CD4-positive, alpha-beta T cell treated with Interferon gamma for 1 hour (primary cell): Measurements from ENCODE around the gene RGP1.

Source experiments
- DNase-seq: peaks from one replicate; pipeline ENCODE4 v3.0.0-alpha.2; 2020

Gene RGP1

GRCh38 chr9:35745569-35745968 is 3.5 kb upstream of the RGP1 start:
- DNase-seq = no peak

- DNase-seq = no peak
These were observed 2.5 kb upstream of the RGP1 start for GRCh38 chr9:35746583-35746982.

- no peak for DNase-seq
These were observed 737 bp upstream of the RGP1 start for GRCh38 chr9:35748242-35748857.

DNA sequence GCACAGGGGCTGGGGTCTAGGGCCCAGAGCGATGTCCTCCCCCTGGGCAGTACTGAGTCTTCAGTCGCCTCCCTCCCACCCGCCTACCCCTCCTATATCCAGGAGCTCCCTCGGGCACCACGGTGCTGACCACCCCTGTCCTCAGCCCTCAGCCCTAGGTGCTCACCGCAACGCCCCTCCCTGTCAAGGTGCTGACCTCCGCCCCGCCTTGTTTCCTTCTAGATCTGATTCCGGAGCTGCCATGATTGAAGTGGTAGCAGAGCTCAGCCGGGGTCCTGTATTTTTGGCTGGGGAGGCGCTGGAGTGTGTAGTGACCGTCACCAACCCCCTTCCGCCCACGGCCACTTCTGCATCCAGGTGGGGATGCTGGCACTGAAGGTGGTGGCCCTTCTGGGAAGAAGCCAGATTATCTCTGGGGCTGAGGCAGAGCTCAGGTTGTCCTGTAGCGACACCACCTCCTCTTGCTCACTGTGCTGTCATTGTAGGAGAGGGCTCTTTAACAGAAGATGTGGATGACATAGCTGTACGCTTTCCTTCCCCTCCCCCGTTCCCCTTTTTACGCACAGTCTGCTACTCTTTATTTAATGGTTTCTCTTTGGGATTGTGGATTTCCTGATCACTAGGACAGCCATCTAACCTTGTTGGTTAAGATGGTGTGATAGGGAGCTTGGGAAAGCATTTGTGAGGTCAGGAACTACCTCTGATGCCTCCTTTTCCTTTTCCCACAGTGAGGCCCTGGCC is 598 bp downstream of the RGP1 start:
- DNase-seq = peak; percentile 32

GRCh38 chr9:35750256-35750531 is 1.1 kb downstream of the RGP1 start:
- DNase-seq = no peak

- DNase-seq = no peak
These were observed 4.4 kb downstream of the RGP1 start for GRCh38 chr9:35753466-35753865.

- no peak for DNase-seq
These were observed 5.2 kb downstream of the RGP1 start, which contains the start of gene MSMP for GRCh38 chr9:35754264-35754663. Gene MSMP (minus strand): TSS chr9:35754276. CDS start chr9:35754129, 147 bp downstream.

GRCh38 chr9:35755071-35755470 is 6.0 kb downstream of the RGP1 start:
- no peak for DNase-seq

DNA sequence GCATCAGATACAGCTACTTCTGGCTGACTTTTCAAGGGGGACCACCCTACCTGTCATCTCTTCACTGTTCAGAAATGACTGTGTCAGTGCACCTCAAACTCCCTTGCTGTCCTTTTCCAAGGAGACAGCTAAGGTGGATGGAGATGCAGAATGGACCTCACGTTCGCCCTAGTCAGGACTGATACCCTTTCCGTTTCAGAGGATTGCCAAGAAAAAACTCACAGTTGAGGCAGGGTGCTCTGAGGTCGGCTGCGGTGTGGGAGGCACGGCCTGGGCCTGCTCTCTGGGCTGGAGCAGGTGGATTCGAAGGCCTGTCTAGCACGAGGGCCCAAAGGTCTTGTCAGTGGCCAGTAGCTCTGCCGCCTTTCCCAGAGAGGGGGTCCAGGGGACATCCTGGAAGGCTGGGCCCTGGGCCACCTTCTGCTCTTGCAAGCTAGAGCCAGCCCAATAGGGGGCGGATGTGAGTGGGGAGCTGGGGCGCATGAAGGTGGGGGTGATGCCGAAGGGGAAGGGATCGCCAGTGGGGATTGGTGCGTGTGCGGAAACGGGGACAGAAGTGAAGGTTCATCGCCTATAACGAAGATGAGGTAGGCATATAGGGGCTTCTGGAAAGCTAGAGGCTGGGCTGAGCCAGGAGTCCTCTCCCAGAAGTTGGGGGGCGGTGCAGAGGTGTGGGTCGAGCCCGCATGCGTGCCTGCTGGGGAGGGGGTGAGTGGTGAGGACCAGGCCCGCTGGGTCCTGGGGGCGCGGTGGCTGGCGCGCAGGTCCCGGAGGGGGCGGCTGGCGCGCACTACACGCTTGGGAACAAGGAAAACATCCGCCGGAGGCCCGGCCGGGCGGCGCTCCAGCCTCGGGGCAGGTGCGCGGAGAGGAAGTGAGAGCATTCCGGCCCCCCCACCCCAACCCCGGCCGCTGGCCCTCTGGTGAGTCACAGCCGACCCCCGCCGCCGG is 7.5 kb downstream of the RGP1 start:
- peak; percentile 71 for DNase-seq

GRCh38 chr9:35757226-35757891 is 8.3 kb downstream of the RGP1 start:
- peak; percentile 15 for DNase-seq

GRCh38 chr9:35757892-35758275 is 8.8 kb downstream of the RGP1 start:
- no peak for DNase-seq

DNA sequence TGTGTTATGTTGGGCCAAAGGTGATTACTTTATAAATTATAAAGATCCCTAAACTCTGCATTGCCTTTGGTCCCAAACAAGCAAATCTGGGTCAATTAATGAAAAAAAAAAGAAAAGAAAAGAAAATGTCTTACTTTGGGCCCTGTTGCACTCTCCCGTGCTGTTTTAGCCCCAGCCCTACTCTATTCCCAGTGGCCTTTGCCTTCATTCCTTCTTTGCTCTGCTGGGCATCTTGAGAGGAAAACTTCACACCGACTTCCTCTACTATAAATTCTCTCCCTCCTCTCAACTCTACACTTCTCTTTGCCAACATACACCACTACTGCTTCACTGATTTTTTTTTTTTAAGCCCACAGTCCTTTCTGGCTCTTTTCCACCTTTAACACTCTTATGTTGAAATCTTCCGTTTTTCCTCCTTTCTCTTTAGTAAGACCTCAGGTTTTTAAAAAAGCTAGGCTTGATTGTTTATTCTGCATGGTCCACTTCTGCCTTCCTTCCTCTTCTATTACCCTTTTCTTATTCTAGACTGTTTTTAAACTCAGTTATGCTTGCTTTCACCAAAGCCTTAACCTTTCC is 9.5 kb downstream of the RGP1 start:
- no peak for DNase-seq

- no peak for DNase-seq
These were observed 10.7 kb downstream of the RGP1 start for GRCh38 chr9:35759795-35760194.

DNA sequence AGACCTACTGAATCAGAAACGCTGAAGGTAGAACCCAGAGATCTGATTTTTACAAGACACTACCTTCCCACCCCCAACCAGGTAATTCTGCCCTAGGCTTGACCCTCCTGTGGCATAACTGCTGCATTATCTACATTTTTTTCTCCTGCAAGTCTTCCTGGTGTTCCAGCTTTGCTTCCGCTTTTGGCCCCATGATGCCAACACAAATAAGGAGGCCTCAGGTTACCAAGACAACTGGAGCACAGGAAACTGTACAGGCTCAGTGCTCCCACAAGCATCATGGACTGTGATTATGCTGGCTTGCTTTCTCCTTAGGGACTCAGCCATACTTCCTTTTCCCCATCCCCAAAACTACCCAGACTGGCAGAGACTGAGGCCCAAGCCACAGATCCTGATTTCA is 11.6 kb downstream of the RGP1 start:
- no peak for DNase-seq

GRCh38 chr9:35763181-35763580 is 14.1 kb downstream of the RGP1 start:
- no peak for DNase-seq

- DNase-seq = no peak
These were observed 14.7 kb downstream of the RGP1 start for GRCh38 chr9:35763803-35764202.

DNA sequence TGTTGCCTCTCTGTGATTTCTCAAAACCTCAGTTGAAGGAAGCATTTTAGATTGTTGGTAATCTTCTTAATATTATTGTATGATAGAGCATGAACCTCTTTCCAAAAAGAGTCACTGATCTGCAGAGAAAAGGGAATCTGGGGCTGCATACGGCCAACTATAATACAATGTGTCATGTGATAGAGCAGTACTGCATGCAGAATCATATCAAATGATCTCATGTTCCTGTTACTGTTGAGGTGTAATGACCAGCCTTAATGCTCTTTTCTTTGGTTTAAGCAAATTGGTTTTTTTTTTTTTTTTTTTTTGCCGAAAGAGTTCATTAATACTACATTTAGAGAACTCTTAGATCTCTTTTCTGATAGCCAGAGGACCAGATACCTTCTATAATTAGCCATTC is 17.9 kb downstream of the RGP1 start:
- DNase-seq = no peak

- DNase-seq = no peak
These were observed 18.4 kb downstream of the RGP1 start for GRCh38 chr9:35767458-35767857.

GRCh38 chr9:35769763-35770162 is 20.7 kb downstream of the RGP1 start:
- no peak for DNase-seq

- no peak for DNase-seq
These were observed 22.0 kb downstream of the RGP1 start for GRCh38 chr9:35771075-35771433.

DNA sequence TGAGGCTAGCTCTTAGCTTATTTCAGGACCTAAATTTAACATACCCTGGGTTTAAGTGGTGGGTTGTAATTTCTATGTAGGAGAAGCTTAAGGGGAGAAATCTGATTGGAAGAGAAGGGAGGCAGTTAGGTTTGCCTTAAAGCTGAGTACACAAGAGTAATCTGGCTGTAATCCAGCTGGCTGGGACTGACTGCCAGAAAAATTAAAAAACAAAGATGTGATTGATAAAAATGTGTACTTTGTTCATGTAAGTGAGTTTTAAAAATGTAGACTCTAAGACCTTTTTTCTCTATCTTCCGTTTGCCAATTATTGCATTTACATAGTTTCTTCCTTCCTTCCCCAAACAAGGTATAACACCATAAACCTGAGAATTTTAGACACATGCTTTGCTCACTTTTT is 22.4 kb downstream of the RGP1 start:
- DNase-seq = no peak

- no peak for DNase-seq
These were observed 22.9 kb downstream of the RGP1 start for GRCh38 chr9:35771943-35772342.
